K562 (cell line): Measurements from ENCODE around the gene VASH1. TPM values are rescaled to one million over a fixed set of nuclear protein-coding genes. Genes with fewer than 3 reads are reported as not detected.

Source experiments
- ATAC-seq: fragments of 200-7000 bp; cut with Tn5 transposase; 3 replicates; pipeline ENCODE4 v1.9.1; 2020; ENCODE audit warnings: moderate library complexity
- BruUV-seq: library from RNA; stranded (reverse); fragments of 400-500 nt; replicated peaks from 2 replicates; lab custom pipeline; 2021; lab: Mats Ljungman, UMichigan
- CTCF ChIA-PET: fragments of 300-600 bp; formaldehyde crosslinking; extraction: SDS; loops from one replicate; lab custom pipeline; 2021; ENCODE audit warnings: low intra/inter-chr PET ratio; lab: Yijun Ruan, JAX
- POLR2A ChIA-PET: fragments of 300-600, 350-650 bp; sonication (Branson Sonifier 250); formaldehyde crosslinking; extraction: SDS; loops from one replicate; lab custom pipeline; 2021; ENCODE audit warnings: antibody characterized with exemption, inconsistent platforms; lab: Yijun Ruan, JAX
- DNase-seq, 4 experiments: peaks; one replicate each; pipeline versions ENCODE4 v3.0.0 to v3.0.0-alpha.2; 2011 to 2018; ENCODE audit warnings: low spot score in 3 of 4, mixed read lengths in 3 of 4; ENCODE audit errors: extremely low read depth in 1 of 4
- FAIRE-seq: peaks from 2 replicates; lab custom pipeline; 2011; peaks lifted over from hg19 to GRCh38; lab: Jason Lieb, UNC
- H2AFZ ChIP-seq: 2 replicates; pipeline ENCODE4 v1.6.0; 2011; ENCODE audit warnings: low read depth, low read length, control low read depth, inconsistent platforms
- H3K27ac ChIP-seq: fragments of 200-600 bp; 3 replicates; pipeline ENCODE4 v1.8.0; 2011; ENCODE audit warnings: low read depth, mild to moderate bottlenecking, control low read depth, inconsistent platforms, low read length, moderate library complexity, mixed read lengths; ENCODE audit errors: extremely low read depth
- H3K27me3 ChIP-seq, 2 experiments: fragments of 300-600 bp in 1 of 2; 2 replicates in 1 of 2; 3 replicates in 1 of 2; pipeline versions ENCODE4 v1.6.0 to v1.8.0; 2011; ENCODE audit warnings: inconsistent platforms in 2 of 2, low read length in 2 of 2, mild to moderate bottlenecking in 1 of 2, mixed read lengths in 1 of 2, moderate library complexity in 1 of 2; ENCODE audit not compliant: control insufficient read depth in 2 of 2, insufficient read depth in 2 of 2
- H3K36me3 ChIP-seq: fragments of 300-600 bp; 3 replicates; pipeline ENCODE4 v1.8.0; 2011; ENCODE audit warnings: mild to moderate bottlenecking, low read length, inconsistent platforms; ENCODE audit not compliant: control insufficient read depth, insufficient read depth
- H3K4me1 ChIP-seq, 2 experiments: fragments of 200-600 bp in 1 of 2; replicated peaks in 1 of 2; 2 replicates in 1 of 2; 3 replicates in 1 of 2; pipeline versions ENCODE4 v1.5.1 to v1.8.0; 2011; ENCODE audit warnings: inconsistent platforms in 2 of 2, low read length in 2 of 2, mild to moderate bottlenecking in 1 of 2, mixed read lengths in 1 of 2, moderate library complexity in 1 of 2; ENCODE audit not compliant: control insufficient read depth in 2 of 2, insufficient read depth in 2 of 2
- H3K4me2 ChIP-seq: 2 replicates; pipeline ENCODE4 v1.6.1; 2011; ENCODE audit warnings: low read length, control low read depth, inconsistent platforms, mixed read lengths; ENCODE audit not compliant: insufficient read depth
- H3K4me3 ChIP-seq: fragments of 200-600 bp; sonication (generic), shearing (Covaris generic); 2 replicates; pipeline ENCODE4 v1.5.1; 2016; ENCODE audit warnings: control low read depth, inconsistent platforms
- H3K79me2 ChIP-seq: fragments of 200-600 bp; 3 replicates; pipeline ENCODE4 v1.8.0; 2011; ENCODE audit warnings: low read length, inconsistent platforms; ENCODE audit not compliant: control insufficient read depth, insufficient read depth
- H3K9ac ChIP-seq, 2 experiments: 2 replicates each; pipeline versions ENCODE4 v1.6.0 to v1.6.1; 2011; ENCODE audit warnings: low read depth in 2 of 2, low read length in 2 of 2, control low read depth in 1 of 2, inconsistent platforms in 1 of 2, mild to moderate bottlenecking in 1 of 2, mixed read lengths in 1 of 2; ENCODE audit not compliant: insufficient read depth in 1 of 2
- H3K9me1 ChIP-seq: one replicate; pipeline ENCODE4 v1.6.0; 2011; ENCODE audit warnings: inconsistent platforms, mild to moderate bottlenecking, low read length, moderate library complexity; ENCODE audit not compliant: control insufficient read depth, insufficient read depth
- H3K9me3 ChIP-seq: replicated peaks from 2 replicates; pipeline ENCODE4 v1.5.1; 2011; ENCODE audit warnings: low read depth, low read length, inconsistent platforms; ENCODE audit not compliant: control insufficient read depth, insufficient read depth
- H4K20me1 ChIP-seq: replicated peaks from 2 replicates; pipeline ENCODE4 v1.6.1; 2011; ENCODE audit warnings: low read length, inconsistent platforms, mixed read lengths; ENCODE audit not compliant: control insufficient read depth, insufficient read depth
- ATF3 ChIP-seq, 2 experiments: fragments of 450-650 bp in 1 of 2; sonication (generic) in 1 of 2; formaldehyde crosslinking in 1 of 2; IDR thresholded peaks in 1 of 2; conservative IDR thresholded peaks in 1 of 2; 2 replicates each; pipeline versions ENCODE4 v1.6.1 to v1.8.1; 2016 to 2023; ENCODE audit warnings: mild to moderate bottlenecking in 2 of 2, moderate library complexity in 2 of 2, inconsistent platforms in 1 of 2, missing genetic modification reagents in 1 of 2
- IRF9 ChIP-seq: fragments of 450-650 bp; IDR thresholded peaks from 2 replicates; pipeline ENCODE4 v1.6.1; 2016; ENCODE audit warnings: missing biosample characterization, missing genetic modification characterization
- JUND ChIP-seq, 2 experiments: IDR thresholded peaks; 2 replicates in 1 of 2; 3 replicates in 1 of 2; pipeline ENCODE4 v1.6.1; 2011; ENCODE audit warnings: borderline replicate concordance in 2 of 2, low read depth in 2 of 2, low read length in 2 of 2, improper control_type of control experiment in 1 of 2, missing biosample characterization in 1 of 2, missing genetic modification characterization in 1 of 2, missing genetic modification reagents in 1 of 2
- WGBS: fragments of 100-300 bp; shearing (Covaris generic); methylation state at CpG from one replicate; pipeline ENCODE4 v1.1.6; 2016; ENCODE audit warnings: low coverage, mixed read lengths; ENCODE audit not compliant: insufficient coverage; ENCODE audit errors: missing lambda C conversion rate; 5-methylcytosine and 5-hydroxymethylcytosine counted together
- in situ Hi-C: fragments of 300-500 bp; cut with MboI; formaldehyde crosslinking; loops from 4 replicates; pipeline ENCODE4 v1.15.0; 2018; ENCODE audit warnings: inconsistent platforms, mixed read lengths
- intact Hi-C: fragments of 100-400 bp; cut with micrococcal nuclease; formaldehyde crosslinking; loops from 2 replicates; pipeline ENCODE4 v1.14.2; 2022
- polyA plus RNA-seq, 8 experiments: library from polyadenylated mRNA; depleted of rRNA in 4 of 8; stranded (reverse) in 5 of 8; unstranded in 3 of 8; fragments of >200 nt; fragmentation: Nextera tagmentation in 2 of 8; fragmentation: Illumina TruSeq in 1 of 8; extraction: Ambion mirVana in 2 of 8; extraction: Trizol in 1 of 8; gene quantifications; 2 replicates each; pipeline versions ENCODE4 v1.2.1 to v1.2.3, GENCODE V29; 2011 to 2014; ENCODE audit warnings: inconsistent platforms in 1 of 8, missing spikeins in 1 of 8
- total RNA-seq, 7 experiments: library from RNA; depleted of rRNA in 6 of 7; stranded (reverse); fragments of >200 nt in 6 of 7; fragmentation: Illumina TruSeq in 2 of 7; extraction: Trizol in 2 of 7; gene quantifications; 2 replicates each; pipeline versions ENCODE4 v1.2.1 to v1.2.3, GENCODE V29; 2011 to 2021; ENCODE audit warnings: low replicate concordance in 1 of 7

The VASH1 gene
- total and polyA plus RNA-seq, 9 of the 15 experiments (the other 6 are each of a cell fraction or from before 2014, with no cell fraction given), result 0.01 to 0.43 (median 0.13) TPM; not detected in 1

GRCh38 chr14:76742966-76743365, 18.3 kb upstream of the VASH1 start:
- Histone ChIP-seq H3K27me3 (no peaks in the 10 kb centered on the region), H4K20me1 (no peaks in the 10 kb centered on the region), H3K79me2 (no peaks in the 10 kb centered on the region), H3K4me1 (no peaks in the 10 kb centered on the region), H3K9ac (no peak overlapping the region), H3K9me1 (no peaks in the 10 kb centered on the region), H3K27ac (no peak overlapping the region), H3K36me3 (no peaks in the 10 kb centered on the region), H2AFZ (no peak overlapping the region), H3K4me3 (no peak overlapping the region), H3K4me2 (no peak overlapping the region), H3K9me3 (0 out of 2 replicates have a peak, but pooled peaks cover 2% of the 10 kb centered on the region)
- in situ Hi-C loops (no loop called here), intact Hi-C loops (no loop called here)
- WGBS, result 9% methylated on average over 6 of the region's 7 CpGs
- no peak for DNase-seq
- no peak for ATAC-seq
- ChIA-PET CTCF (no interaction called here), POLR2A (no interaction called here)
- FAIRE-seq, result no peak
- BruUV-seq, result no TSS peak
- peak; percentile 23; the same call in 1 of the 2 replicates for TF ChIP-seq ATF3 (IDR thresholded peaks at IDR 0.05)
- TF ChIP-seq ATF3 (CRISPR knock-in tag; conservative IDR thresholded peaks at IDR 0.05), result no peak
- no peak for TF ChIP-seq IRF9 (tag)
- TF ChIP-seq JUND (IDR thresholded peaks at IDR 0.05; ENCODE audit: borderline replicate concordance, low read depth, low read length), result peak; percentile 30; the same call in 1 of the 2 replicates
- TF ChIP-seq JUND (tag; IDR thresholded peaks at IDR 0.05; ENCODE audit: borderline replicate concordance, low read depth, low read length), result peak; percentile 19; the same call in 1 of the 3 replicates
